OCI-LY1 (cell line): Measurements from ENCODE around the gene POLRMT.

Source experiments
- CTCF ChIP-seq: fragments of 200-600 bp; sonication (generic), shearing (Covaris generic); IDR thresholded peaks from 2 replicates; pipeline ENCODE4 v1.5.1; 2017; ENCODE audit warnings: mild to moderate bottlenecking, antibody characterized with exemption, low read length, moderate library complexity, mixed read lengths
- EZH2 ChIP-seq: fragments of 200-600 bp; sonication (generic), shearing (Covaris generic); IDR thresholded peaks from 2 replicates; pipeline ENCODE4 v1.8.0; 2017; ENCODE audit warnings: borderline replicate concordance, mixed run types, mild to moderate bottlenecking, antibody characterized with exemption, low read length, moderate library complexity, mixed read lengths

GRCh38 chr19:618674-619285 lies 14.6 kb downstream of the POLRMT start:
- TF ChIP-seq CTCF (no peak), EZH2 (no peak)
